ENCODE data around the gene PRLH. TPM values are rescaled to one million over a fixed set of nuclear protein-coding genes. Genes with fewer than 3 reads are reported as not detected.

The PRLH gene
- total and polyA plus RNA-seq, 2 donors: not detected

GRCh38 chr2:237564526-237565131, 1.7 kb upstream of the PRLH start:
- H3K27ac ChIP-seq (ENCODE audit: low read depth): no peak overlapping the region
- H3K4me3 ChIP-seq (ENCODE audit: low read depth, low read length): no peak overlapping the region
- WGBS: 72% methylated on average over 14 of the region's 14 CpGs
- no peak for DNase-seq (ENCODE audit: extremely low spot score)
- no peaks in the 10 kb centered on the region for H3K4me1 ChIP-seq (ENCODE audit: insufficient read depth)
- H3K36me3 ChIP-seq (ENCODE audit: insufficient read depth): no peaks in the 10 kb centered on the region

- Histone ChIP-seq H3K4me1 (ENCODE audit: insufficient read depth) (no peaks in the 10 kb centered on the region), H3K4me3 (ENCODE audit: low read depth, low read length) (no peak overlapping the region), H3K27ac (ENCODE audit: low read depth) (no peak overlapping the region), H3K36me3 (ENCODE audit: insufficient read depth) (no peaks in the 10 kb centered on the region)
- no peak for DNase-seq (ENCODE audit: extremely low spot score)
- 97% methylated on average over 1 of the region's 1 CpG for WGBS
Observed at GRCh38 chr2:237565974-237566373, 400 bp upstream of the PRLH start.

GRCh38 chr2:237567276-237568029, 1.1 kb downstream of the PRLH start:
- 85% methylated on average over 16 of the region's 16 CpGs for WGBS
- no peak for DNase-seq (ENCODE audit: extremely low spot score)

GRCh38 chr2:237568121-237568660, 1.8 kb downstream of the PRLH start:
- WGBS: 82% methylated on average over 9 of the region's 9 CpGs
- Histone ChIP-seq H3K4me3 (ENCODE audit: low read depth, low read length) (no peak overlapping the region), H3K4me1 (ENCODE audit: insufficient read depth) (no peaks in the 10 kb centered on the region), H3K27ac (ENCODE audit: low read depth) (no peak overlapping the region), H3K36me3 (ENCODE audit: insufficient read depth) (no peaks in the 10 kb centered on the region)
- DNase-seq (ENCODE audit: extremely low spot score): no peak

More at GRCh38 chr2:237567276-237568029, 1.1 kb downstream of the PRLH start:
- no peaks in the 10 kb centered on the region for H3K4me1 ChIP-seq (ENCODE audit: insufficient read depth)
- no peak overlapping the region for H3K27ac ChIP-seq (ENCODE audit: low read depth)
- no peak overlapping the region for H3K4me3 ChIP-seq (ENCODE audit: low read depth, low read length)
- H3K36me3 ChIP-seq (ENCODE audit: insufficient read depth): no peaks in the 10 kb centered on the region

- DNase-seq (ENCODE audit: extremely low spot score): no peak
- H3K4me3 ChIP-seq (ENCODE audit: low read depth, low read length): no peak overlapping the region
- H3K4me1 ChIP-seq (ENCODE audit: insufficient read depth): no peaks in the 10 kb centered on the region
- 92% methylated on average over 5 of the region's 5 CpGs for WGBS
- H3K27ac ChIP-seq (ENCODE audit: low read depth): no peak overlapping the region
- no peaks in the 10 kb centered on the region for H3K36me3 ChIP-seq (ENCODE audit: insufficient read depth)
Observed at GRCh38 chr2:237569041-237569440, 2.7 kb downstream of the PRLH start.

- 95% methylated on average over 3 of the region's 3 CpGs for WGBS
- no peak overlapping the region for H3K27ac ChIP-seq (ENCODE audit: low read depth)
- no peaks in the 10 kb centered on the region for H3K4me1 ChIP-seq (ENCODE audit: insufficient read depth)
- DNase-seq (ENCODE audit: extremely low spot score): no peak
- H3K36me3 ChIP-seq (ENCODE audit: insufficient read depth): no peaks in the 10 kb centered on the region
- no peak overlapping the region for H3K4me3 ChIP-seq (ENCODE audit: low read depth, low read length)
Observed at GRCh38 chr2:237569896-237570295, 3.5 kb downstream of the PRLH start.

- 90% methylated on average over 9 of the region's 9 CpGs for WGBS
- DNase-seq (ENCODE audit: extremely low spot score): no peak
- no peak overlapping the region for H3K4me3 ChIP-seq (ENCODE audit: low read depth, low read length)
- H3K36me3 ChIP-seq (ENCODE audit: insufficient read depth): no peaks in the 10 kb centered on the region
- no peak overlapping the region for H3K27ac ChIP-seq (ENCODE audit: low read depth)
- H3K4me1 ChIP-seq (ENCODE audit: insufficient read depth): no peaks in the 10 kb centered on the region
Observed at GRCh38 chr2:237570776-237571335, 4.5 kb downstream of the PRLH start.

GRCh38 chr2:237571551-237571950, 5.2 kb downstream of the PRLH start:
- WGBS: 82% methylated on average over 7 of the region's 7 CpGs
- no peak overlapping the region for H3K4me3 ChIP-seq (ENCODE audit: low read depth, low read length)
- DNase-seq (ENCODE audit: extremely low spot score): no peak
- no peaks in the 10 kb centered on the region for H3K4me1 ChIP-seq (ENCODE audit: insufficient read depth)
- no peaks in the 10 kb centered on the region for H3K36me3 ChIP-seq (ENCODE audit: insufficient read depth)
- H3K27ac ChIP-seq (ENCODE audit: low read depth): no peak overlapping the region

- Histone ChIP-seq H3K4me1 (ENCODE audit: insufficient read depth) (no peaks in the 10 kb centered on the region), H3K27ac (ENCODE audit: low read depth) (no peak overlapping the region), H3K36me3 (ENCODE audit: insufficient read depth) (no peaks in the 10 kb centered on the region), H3K4me3 (ENCODE audit: low read depth, low read length) (no peak overlapping the region)
- 12% methylated on average over 24 of the region's 24 CpGs for WGBS
- DNase-seq (ENCODE audit: extremely low spot score): no peak
Observed at GRCh38 chr2:237572021-237572741, 5.8 kb downstream of the PRLH start.

- no peak for DNase-seq (ENCODE audit: extremely low spot score)
- H3K4me1 ChIP-seq (ENCODE audit: insufficient read depth): no peaks in the 10 kb centered on the region
- 82% methylated on average over 4 of the region's 4 CpGs for WGBS
- H3K36me3 ChIP-seq (ENCODE audit: insufficient read depth): no peaks in the 10 kb centered on the region
- H3K27ac ChIP-seq (ENCODE audit: low read depth): no peak overlapping the region
- H3K4me3 ChIP-seq (ENCODE audit: low read depth, low read length): no peak overlapping the region
Observed at GRCh38 chr2:237572742-237573101, 6.3 kb downstream of the PRLH start.

- no peak for DNase-seq (ENCODE audit: extremely low spot score)
- WGBS: 91% methylated on average over 8 of the region's 8 CpGs
- no peaks in the 10 kb centered on the region for H3K36me3 ChIP-seq (ENCODE audit: insufficient read depth)
- H3K4me1 ChIP-seq (ENCODE audit: insufficient read depth): no peaks in the 10 kb centered on the region
- no peak overlapping the region for H3K4me3 ChIP-seq (ENCODE audit: low read depth, low read length)
- no peak overlapping the region for H3K27ac ChIP-seq (ENCODE audit: low read depth)
Observed at GRCh38 chr2:237573721-237574415, 7.5 kb downstream of the PRLH start.

- Histone ChIP-seq H3K36me3 (ENCODE audit: insufficient read depth) (no peaks in the 10 kb centered on the region), H3K27ac (ENCODE audit: low read depth) (no peak overlapping the region), H3K4me3 (ENCODE audit: low read depth, low read length) (no peak overlapping the region), H3K4me1 (ENCODE audit: insufficient read depth) (no peaks in the 10 kb centered on the region)
- no peak for DNase-seq (ENCODE audit: extremely low spot score)
- WGBS: 93% methylated on average over 9 of the region's 9 CpGs
Observed at GRCh38 chr2:237574467-237574866, 8.1 kb downstream of the PRLH start.
